ENCODE measurements around the gene TMEM170A.
"Not testable (repeated sequence)": the region's sequence is repeated elsewhere in the genome, so short reads cannot be mapped to it uniquely, and the experiment has no call there.

TMEM170A gene

DNA sequence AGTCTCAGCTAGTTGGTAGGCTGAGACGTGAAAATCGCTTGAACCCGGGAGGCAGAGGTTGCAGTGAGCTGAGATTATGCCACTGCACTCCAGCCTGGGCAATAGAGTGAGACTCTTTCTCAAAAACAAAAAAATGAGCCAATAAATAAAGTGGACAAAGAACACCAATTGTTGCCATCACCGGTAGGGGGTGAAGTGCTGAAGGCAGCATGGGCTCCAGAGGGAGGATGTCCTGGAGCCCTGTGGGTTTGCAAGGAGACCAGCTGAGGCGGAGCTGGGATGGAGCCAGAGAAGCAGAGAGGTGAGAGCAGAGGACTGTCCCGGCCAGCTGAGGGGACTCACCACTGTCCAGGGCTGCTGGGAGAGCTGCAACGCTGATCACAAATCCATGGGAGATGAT lies 17.0 kb upstream of the TMEM170A start:
- no peak for DNase-seq (ENCODE audit: low read depth)

DNA sequence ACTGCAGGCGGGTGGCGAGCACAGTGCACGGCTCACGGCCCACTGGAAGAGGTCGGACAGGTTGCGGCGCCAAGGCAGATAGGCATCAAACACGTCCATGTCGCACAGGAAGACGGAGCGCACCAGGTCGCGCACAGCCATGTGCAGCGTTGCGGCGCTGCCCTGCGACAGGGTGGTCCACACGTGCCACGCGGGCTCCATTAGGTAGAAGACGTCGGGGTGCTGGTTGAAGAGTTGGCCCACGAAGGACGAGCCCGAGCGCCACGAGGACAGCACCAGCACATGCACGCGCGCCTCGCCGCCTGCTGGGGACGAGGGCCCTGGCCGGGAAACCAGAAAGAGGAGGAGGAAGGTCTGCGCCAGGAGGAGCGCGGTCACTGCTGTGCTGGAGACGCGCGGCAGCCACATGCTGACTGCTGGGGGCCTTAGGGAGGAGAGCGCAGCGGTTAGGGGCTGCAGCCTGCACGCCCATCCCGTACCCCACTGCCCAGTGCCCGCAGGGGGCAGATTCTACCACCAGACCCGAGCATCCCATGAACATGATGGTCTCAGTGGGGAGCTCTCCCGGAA lies 15.0 kb upstream of the TMEM170A start:
- no peak for DNase-seq (ENCODE audit: low read depth)

DNA sequence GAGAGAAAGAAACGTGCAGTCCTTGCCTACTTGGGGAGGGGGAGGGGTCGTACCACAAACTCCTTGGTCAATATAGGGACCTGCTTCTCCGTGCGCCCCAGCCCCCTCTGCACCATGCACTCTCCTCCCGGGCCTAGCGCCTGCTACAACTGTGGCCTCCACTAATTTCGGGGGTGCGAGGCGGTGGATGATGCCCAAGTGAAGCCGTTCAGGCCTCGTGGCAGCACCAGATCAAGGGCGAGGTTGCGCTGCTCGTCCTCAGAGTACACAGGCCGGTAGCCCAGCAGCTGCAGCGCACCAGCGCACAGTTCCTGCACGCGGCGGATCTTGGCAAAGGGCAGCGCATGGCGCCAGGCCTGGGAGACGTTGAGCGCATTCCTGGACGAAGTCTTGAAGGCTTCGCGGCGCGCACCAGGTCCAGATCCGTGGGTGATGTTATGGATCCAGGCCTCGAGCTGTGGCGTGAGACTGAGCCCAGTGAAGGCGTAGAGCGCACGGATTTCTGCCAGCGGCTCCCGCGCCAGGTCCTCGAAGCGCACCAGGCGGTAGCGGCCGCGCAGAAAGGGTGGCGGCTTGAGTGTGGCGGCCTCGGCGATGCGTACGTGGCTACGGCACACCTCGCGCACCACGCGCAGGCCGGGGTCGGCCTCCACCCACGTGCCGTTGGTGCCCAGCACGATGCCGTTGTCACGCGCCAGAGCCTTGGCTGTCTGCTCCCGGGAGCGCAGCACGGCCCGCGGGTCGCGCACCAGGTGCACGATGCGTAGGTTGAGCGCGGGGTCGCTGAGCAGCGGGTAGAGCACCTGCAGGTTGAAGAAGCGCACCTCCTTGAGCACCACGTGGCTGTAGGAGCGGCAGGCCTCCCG lies 14.2 kb upstream of the TMEM170A start:
- no peak for DNase-seq (ENCODE audit: low read depth)

DNA sequence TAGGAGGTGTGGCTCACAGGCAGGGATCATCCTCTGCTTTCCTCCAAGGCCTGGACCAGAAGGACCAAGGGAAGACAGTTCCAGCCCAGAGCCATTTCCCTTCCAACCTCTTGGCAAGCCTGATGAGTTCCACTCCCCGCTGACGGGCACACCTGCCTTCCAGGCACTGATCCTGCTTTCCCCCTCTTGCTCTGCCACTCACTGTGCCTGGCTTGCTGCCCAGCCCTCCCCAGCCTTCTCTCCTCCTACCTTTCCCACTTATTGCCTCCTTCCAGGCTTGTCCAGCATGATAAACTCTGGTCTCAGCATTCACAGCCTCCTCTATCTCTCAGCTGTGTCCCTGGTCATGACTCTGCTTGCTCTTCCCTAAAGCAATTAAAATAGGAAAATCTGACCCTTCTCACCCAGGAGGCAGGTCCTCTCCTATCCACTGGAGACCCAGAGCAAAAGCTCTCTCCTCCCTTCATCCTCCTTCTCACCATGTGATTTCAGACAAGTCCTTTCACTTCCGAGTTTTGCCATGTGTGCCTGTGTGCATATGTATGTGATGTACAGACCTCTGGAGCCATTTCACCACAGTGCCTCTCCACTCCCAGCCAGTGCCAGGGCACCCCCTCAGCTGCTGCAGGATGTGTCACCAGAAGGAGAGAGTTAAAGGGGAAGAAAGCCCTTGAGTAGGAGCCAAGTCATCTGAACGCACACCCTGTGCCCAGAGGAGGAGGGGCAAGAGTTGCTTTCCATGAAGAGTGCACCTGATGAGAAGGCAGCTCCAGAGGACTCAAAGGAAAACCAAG lies 13.4 kb upstream of the TMEM170A start:
- DNase-seq (ENCODE audit: low read depth), result no peak

DNA sequence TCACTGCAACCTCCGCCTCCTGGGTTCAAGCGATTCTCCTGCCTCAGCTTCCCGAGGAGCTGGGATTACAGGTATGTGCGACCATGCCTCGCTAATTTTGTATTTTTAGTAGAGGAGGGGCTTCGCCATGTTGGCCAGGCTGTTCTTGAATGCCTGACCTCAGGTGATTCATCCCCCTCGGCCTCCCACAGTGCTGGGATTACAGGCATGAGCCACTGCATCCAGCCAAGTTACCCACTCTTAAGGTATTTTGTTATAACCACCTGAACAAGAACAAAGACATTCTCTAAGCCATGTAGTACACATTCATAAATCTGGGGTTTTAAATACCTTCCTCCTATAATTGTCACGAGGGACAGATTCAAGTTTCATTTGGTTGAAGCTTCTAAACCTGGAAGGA lies 12.3 kb upstream of the TMEM170A start:
- DNase-seq (ENCODE audit: low read depth), result no peak

DNA sequence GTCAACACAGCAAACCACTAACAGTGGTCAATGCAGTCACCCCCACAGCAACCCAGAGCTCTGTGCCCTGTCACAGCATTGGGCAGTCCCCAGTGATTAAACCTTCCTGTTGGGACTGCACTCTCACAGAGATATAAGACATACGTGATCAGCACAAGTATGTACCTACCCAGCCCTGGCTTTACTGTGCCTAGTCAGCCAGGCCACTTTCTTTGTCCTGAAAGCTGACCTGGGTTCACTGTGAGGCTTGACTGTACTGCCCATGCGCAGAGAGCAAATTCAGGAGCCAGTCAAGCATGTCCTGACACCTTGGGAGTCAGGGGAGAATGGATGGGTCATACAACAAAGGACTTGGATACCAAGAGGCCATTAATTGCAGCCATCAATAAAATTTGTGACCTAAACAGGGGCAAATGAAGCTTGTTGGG lies 10.9 kb upstream of the TMEM170A start:
- no peak for DNase-seq (ENCODE audit: low read depth)

DNA sequence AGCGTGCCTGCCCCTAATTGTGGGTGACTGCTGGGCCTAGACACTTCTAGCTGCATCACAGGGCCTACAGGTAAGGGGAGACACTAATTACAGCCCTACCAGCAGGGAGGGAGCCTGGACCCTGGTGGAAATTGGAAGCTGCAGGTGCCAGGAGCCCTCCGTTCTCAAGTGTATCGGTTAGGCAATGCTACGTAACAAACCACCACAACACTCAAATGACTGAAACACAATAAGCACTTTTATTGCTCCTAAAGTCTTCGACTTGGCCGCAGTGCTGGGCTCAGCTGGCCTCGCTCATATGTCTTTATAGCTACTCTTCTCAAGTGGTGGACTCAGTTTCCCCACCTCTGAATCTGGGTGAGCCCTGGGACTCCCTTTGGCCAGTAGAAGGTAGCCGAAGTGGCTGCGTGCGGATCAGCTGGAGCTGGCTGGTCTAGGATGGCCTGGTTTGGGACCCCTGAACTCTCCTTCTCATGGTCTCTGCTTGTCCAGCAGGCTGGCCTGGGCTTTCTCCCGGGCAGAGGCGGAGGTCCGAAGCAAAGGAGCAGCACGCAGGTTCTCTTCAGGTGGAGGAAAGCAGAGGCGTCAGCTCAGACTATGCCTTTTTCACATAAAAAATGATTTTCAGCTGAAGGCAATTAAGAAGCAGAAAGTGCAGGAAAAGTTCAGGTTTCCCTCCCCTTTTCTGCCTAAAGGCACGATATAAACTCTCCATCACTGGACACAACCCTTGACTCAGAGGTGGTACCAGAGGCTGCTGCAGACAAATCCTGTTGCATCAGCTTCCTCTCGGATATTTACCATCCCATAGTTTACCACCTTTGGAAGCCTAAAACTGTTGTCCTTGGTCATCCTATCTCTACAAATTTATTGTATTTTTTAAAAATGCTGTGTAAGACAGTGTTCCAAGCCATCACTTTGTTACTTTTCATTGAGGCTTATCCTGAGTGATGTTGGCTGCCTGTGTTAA lies 8.7 kb upstream of the TMEM170A start:
- DNase-seq (ENCODE audit: low read depth), result no peak

DNA sequence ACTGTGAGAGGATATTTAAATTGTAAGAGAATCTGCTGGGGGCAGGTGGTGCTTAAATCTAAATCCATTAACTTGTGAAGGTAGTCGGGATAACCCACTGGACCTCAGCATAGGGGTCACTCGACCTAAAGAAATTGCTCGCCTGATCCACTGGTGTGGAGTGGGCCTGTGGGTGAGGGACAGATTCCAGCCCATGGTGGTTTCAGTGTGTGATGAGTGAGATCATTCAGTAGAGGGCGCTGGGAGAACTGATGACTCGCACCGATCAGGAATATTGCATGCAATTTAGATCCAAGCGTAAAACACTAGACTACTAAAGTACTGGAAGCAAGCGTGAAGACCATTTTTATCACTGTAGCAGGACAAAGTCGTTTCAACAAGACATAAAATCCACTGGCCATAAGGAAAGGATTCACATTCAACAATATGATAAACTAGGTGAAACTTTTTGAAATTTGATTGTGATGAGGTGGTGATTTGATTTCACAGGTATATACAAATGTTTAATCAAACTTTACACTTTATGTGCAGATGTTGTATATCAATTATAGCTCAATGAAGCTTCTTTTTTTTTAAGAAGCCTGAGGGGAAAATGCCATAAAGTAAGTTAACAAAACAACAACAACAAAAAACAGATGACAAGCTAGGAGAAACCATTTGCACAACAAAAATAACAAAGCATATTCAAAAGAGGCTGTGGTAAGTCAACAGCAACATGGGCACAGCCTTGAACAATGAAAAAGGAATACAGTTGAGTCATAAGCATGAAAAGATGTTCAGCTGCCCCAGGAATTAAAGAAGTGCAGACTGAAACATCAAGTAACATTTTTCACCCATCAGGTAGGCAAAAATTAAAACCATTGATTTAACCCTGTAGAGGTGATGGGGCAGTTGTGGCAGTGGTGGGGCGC lies 7.5 kb upstream of the TMEM170A start:
- peak; percentile 50 for DNase-seq (ENCODE audit: low read depth)

DNA sequence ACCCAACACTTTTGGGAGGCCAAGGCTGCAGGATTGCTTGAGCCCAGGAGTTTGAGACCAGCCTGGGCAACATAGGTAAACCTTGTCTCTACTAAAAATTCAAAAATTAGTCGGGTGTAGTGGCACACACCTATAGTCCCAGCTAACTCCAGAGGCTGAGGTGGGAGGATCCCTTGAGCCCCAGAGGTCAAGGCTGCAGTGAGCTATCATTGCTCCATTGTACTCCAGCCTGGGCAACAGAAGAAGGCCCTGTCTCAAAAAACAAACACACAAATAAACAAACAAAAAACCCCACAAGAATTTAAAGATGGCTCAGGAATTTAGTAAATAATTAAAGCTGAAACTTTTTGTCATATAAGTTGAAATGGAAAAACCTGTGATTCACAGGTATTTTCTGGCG lies 2.3 kb upstream of the TMEM170A start:
- DNase-seq (ENCODE audit: low read depth), result no peak

DNA sequence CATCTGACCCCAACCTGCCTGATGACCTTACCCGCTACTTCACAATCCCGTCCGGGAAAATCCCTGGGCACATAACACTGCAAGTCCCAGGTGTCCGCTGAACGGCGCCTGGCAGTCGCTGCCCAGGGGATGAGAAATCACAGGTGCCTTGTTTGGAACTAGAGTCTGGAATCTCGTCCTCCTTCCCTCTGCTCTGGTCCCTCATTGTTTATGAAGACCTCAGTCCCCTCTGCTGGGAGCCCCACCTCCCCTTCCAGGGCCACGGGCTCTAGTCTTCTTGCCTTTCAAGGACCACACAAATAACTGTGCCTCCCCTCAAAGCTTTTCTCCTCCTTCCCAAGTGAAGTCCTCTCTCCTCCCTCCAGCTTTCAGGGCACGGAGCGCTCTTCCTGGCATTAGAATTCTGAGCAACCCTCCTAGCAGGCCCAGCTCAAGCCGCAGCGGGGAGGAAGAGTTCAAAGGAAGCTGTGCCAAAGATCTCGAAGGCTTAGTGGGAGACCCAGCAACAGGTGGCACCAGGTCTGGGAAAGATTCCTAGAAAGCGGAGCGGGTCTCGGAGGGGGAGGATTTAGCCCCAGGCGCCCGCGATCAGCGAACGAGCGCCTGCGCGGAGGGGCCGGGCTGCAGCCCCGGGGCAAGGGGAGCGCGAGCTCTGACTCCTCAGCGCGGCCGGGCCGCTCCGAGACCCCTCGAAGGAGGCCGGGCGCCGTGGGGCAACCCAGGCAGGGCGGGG lies 934 bp downstream of the TMEM170A start:
- DNase-seq (ENCODE audit: low read depth), result peak; percentile 14

DNA sequence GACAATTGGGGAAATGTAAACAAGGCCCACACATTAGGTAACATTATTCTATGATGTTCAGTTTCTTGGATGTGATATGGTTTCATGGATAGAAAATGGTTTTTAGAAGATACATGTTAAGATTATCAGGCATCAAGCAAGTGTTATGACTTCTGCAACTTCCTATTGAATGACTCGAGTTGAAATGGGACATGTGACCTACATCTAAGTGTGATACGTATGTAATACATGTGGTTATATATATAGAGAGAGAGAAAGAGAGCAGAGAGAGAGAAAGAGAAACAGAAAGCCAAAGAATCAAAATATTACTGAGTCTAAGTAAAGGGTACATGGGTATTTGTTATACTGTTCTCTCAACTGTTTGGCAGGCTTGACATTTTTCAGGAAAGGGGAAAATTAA lies 1.7 kb downstream of the TMEM170A start:
- DNase-seq (ENCODE audit: low read depth), result no peak

DNA sequence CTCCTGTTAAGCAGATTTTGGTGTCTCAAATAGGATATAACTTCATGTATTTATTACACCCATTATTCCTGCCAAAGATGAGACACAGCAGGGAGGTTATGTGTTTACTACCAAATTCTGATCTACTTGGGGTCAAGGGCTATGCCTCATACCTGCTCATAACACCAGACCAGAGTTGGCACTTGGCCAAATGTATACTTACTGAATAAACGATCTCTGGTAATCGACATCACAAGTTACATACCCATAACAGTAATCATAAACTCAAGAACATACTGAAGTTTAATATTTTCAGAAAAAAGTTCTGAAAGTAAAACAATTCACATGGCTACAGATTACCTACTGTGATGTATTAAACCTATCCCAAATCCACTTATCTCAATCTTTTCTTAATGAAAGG lies 2.9 kb downstream of the TMEM170A start:
- no peak for DNase-seq (ENCODE audit: low read depth)

DNA sequence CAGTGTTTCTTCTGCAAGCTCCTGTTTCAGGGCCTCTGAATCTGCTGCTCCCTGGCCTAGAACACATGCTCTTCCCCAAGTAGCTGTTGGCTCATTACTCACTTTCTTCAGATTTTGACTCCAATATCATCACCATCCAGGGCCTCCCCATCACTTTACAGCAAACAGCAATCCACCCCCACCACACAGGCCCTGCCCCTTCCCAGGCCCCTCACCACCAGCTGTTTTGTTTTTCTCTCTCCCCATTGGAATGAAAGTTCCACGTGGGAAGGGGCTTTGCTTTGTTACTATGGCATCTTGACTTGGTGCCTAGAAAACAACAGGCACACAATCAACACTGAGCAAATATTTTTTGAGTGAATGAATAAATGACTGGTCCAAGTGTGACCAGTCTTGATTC lies 4.0 kb downstream of the TMEM170A start:
- DNase-seq (ENCODE audit: low read depth), result no peak

DNA sequence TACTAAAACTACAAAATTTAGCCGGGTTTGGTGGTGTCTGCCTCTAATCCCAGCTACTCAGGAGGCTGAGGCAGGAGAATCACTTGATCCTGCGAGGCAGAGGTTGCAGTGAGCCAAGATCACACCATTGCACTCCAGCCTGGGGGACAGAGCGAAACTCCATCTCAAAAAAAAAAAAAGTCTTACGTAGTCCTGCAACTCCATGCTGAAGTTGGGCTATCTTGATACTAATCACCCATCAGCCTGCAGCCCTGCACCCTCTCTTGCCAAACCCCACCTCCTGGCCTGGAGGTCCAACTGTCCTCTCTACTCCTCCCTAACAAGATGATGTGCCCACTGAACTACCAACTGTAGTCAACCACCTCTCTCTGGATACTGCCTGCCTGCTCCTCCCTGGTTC lies 4.8 kb downstream of the TMEM170A start:
- DNase-seq (ENCODE audit: low read depth), result no peak

DNA sequence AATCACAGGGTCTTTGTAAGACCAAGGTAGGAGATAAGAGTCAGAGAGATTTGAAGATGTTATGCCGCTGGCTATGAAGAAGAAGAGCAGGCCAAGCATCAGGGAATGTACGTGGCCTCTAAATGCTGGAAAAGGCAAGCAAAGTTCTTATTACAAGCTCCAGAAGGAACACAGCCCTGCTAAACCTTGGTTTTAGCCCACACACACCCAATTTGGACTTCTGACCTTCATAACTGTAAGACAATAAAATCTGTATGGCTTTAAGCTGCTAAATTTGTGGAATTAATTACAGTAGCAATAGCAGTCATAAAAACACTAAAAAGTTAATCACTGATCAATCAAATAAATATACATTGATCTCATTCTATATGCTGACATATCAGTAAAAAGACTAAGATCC lies 6.0 kb downstream of the TMEM170A start:
- no peak for DNase-seq (ENCODE audit: low read depth)

DNA sequence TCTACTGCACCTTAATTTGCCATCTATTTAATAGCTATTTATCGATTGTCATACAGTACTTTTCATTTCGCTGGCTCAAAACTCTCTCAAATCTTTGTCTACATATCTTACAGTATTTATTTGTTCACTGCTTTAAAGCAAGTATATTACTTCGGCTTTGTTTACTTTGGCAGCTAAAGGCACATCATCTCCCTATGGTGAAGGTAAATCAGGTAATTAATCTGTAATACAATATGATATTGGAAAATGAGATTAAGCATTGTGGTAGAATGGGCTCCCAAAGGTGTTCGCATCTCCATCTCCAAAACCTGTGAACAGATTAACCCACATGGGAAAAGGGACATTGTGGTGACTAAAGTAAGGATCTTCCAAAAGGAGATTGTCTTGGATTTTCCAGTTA lies 6.5 kb downstream of the TMEM170A start:
- no peak for DNase-seq (ENCODE audit: low read depth)

DNA sequence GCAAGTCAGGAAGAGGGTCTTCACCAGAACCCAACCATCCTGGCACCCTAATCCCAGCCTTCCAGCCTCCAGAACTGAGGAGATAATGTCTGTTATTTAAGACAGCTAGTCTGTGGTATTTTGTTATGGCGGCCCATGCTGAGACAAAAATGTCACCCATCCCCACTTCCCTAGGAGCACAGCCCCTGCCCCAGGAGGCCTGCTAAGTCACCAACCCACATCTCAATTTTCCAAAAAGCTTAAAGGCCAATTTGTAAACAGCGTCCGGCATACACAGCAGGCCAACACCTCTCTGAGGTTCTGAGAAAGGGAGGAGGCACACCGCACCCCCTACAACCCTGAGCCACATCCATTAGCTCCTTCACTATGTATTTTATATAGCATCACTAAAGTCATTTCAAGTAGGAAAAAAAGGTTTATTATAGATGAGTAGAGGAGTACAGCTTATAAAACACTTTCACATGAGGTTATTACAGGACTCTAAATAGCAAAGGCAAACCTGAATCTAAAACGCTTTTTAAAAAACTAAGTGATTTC lies 6.9 kb downstream of the TMEM170A start:
- DNase-seq (ENCODE audit: low read depth), result no peak

DNA sequence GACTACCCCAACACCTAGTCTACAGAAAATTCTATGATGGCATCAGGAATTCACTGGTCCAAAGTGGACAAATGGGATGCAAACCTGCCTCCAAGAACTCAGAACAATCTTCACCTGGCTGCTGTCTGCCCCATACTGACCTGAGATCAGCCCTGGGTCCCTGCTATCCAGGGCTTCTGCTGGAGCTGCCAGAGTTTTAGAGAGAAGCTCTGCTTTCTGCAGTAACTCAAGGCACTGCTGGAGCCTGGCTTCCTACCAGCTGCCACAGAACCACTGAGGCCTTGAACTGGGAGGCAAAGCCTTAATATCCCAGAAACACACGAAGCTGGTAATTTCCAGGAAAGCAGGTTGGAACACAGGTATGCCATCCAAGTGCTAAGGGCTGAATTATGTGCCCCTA lies 7.5 kb downstream of the TMEM170A start:
- DNase-seq (ENCODE audit: low read depth), result no peak

DNA sequence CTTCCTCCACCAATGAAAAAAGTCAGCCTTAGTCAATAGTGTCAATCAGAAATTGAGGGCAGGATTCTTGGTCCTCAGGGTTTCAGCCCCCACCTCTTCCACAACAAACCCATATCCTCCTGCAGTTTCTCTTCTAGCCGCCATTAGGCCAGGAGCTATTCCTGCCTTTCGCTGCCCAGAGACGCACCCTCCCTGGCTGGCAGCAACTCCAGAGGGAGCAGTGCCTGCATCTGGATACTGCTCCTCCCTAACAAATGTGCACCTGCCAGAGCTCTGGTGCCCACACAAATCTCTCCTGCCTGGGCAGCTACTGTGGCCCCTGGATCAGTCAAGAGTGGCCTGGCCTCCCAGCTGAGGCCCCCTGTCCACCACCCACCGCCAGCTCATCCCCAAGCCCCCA lies 8.0 kb downstream of the TMEM170A start:
- DNase-seq (ENCODE audit: low read depth), result not testable (repeated sequence)

DNA sequence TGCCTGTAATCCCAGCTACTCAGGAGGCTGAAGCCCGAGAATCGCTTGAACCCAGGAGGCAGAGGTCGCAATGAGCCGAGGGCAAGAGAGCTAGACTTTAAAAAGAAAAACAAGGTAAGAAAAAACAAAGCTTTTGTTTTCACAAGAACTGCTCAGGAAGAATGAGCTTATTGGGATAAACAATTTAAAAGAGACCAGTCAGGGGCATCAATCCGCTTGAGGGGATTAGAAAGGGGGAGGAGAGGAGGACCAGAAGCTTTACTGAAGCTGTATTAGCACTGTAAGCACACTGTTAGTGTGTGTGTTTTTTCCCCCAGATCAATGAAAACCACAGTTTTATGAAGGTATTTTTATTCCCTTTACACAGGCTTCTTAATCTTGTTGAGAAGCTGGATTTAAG lies 8.8 kb downstream of the TMEM170A start:
- no peak for DNase-seq (ENCODE audit: low read depth)

Measured in fibroblast of gingiva (primary cell).